Stimulated activated CD8-positive, alpha-beta memory T cell treated with anti-CD3 and anti-CD28 coated beads, Interleukin-2, amount 100 ng/mL, for 48 hours (primary cell): ENCODE data around the gene RAX2.
"Not testable (repeated sequence)": the region's sequence is repeated elsewhere in the genome, so short reads cannot be mapped to it uniquely, and the experiment has no call there.

Experiments used
- DNase-seq, 2 donors: peaks; one replicate each; pipeline ENCODE4 v3.0.0-alpha.2; 2020; ENCODE audit warnings: low read depth in 2 of 2

RAX2 gene

GRCh38 chr19:3760871-3761361 lies 11.1 kb downstream of the RAX2 start:
- no peak for DNase-seq

- DNase-seq, result no peak
These were observed 12.4 kb downstream of the RAX2 start for GRCh38 chr19:3759482-3760254.

- DNase-seq, result not testable (repeated sequence)
These were observed 13.7 kb downstream of the RAX2 start for GRCh38 chr19:3758297-3758696.

- DNase-seq, result not testable (repeated sequence)
These were observed 14.3 kb downstream of the RAX2 start for GRCh38 chr19:3757705-3758104.

GRCh38 chr19:3753631-3754410 lies 18.2 kb downstream of the RAX2 start:
- no peak for DNase-seq

GRCh38 chr19:3752492-3752891 lies 19.5 kb downstream of the RAX2 start:
- DNase-seq, result no peak

- DNase-seq, result no peak
These were observed 20.8 kb downstream of the RAX2 start for GRCh38 chr19:3751236-3751635.

GRCh38 chr19:3750211-3750610 lies 21.8 kb downstream of the RAX2 start:
- no peak for DNase-seq

GRCh38 chr19:3748965-3749364 lies 23.1 kb downstream of the RAX2 start:
- no peak for DNase-seq

GRCh38 chr19:3746371-3747056 lies 25.5 kb downstream of the RAX2 start:
- no peak for DNase-seq

- no peak for DNase-seq
These were observed 26.5 kb downstream of the RAX2 start for GRCh38 chr19:3745363-3746045.

- no peak for DNase-seq
These were observed 28.5 kb downstream of the RAX2 start for GRCh38 chr19:3743486-3743885.

- DNase-seq, result no peak
These were observed 31.6 kb downstream of the RAX2 start for GRCh38 chr19:3740431-3740830.

GRCh38 chr19:3738477-3739220 lies 33.4 kb downstream of the RAX2 start:
- DNase-seq, result no peak

- no peak for DNase-seq
These were observed 34.4 kb downstream of the RAX2 start for GRCh38 chr19:3737487-3738205.

- DNase-seq, result no peak
These were observed 35.8 kb downstream of the RAX2 start for GRCh38 chr19:3736106-3736724.

- DNase-seq, result no peak
These were observed 37.8 kb downstream of the RAX2 start for GRCh38 chr19:3734310-3734600.

- DNase-seq, result no peak
These were observed 38.3 kb downstream of the RAX2 start for GRCh38 chr19:3733549-3734309.

- no peak for DNase-seq
These were observed 39.9 kb downstream of the RAX2 start for GRCh38 chr19:3732108-3732507.
